GM18951 (cell line): Measurements from ENCODE around the gene LSS.
"Not testable (repeated sequence)": the region's sequence is repeated elsewhere in the genome, so short reads cannot be mapped to it uniquely, and the experiment has no call there.

ENCODE experiments used
- POLR2A ChIP-seq: IDR thresholded peaks from 4 replicates; pipeline ENCODE4 v1.6.1; 2011; ENCODE audit warnings: mild to moderate bottlenecking; ENCODE audit not compliant: insufficient read length, insufficient read depth; ENCODE audit errors: extremely low read depth
- in situ Hi-C: fragments of 300-500 bp; cut with MboI; formaldehyde crosslinking; loops from one replicate; pipeline ENCODE4 v1.12.0; 2022; ENCODE audit warnings: low sequenced_read_pairs, mixed read lengths, inconsistent platforms; ENCODE audit not compliant: unreplicated experiment

Gene LSS

GRCh38 chr21:46146856-46147255, 81.7 kb downstream of the LSS start:
- in situ Hi-C loops = no loop called here
- TF ChIP-seq POLR2A = no peak

- TF ChIP-seq POLR2A = no peak
- in situ Hi-C loops = no loop called here
Measured at GRCh38 chr21:46145840-46146691, 82.5 kb downstream of the LSS start.

- no peak for TF ChIP-seq POLR2A
- in situ Hi-C loops = no loop called here
Measured at GRCh38 chr21:46145159-46145839, 83.3 kb downstream of the LSS start.

GRCh38 chr21:46144464-46145070, 84.0 kb downstream of the LSS start:
- in situ Hi-C loops = no loop called here
- no peak for TF ChIP-seq POLR2A

- in situ Hi-C loops = no loop called here
- TF ChIP-seq POLR2A = no peak
Measured at GRCh38 chr21:46142582-46143473, 85.7 kb downstream of the LSS start.

- in situ Hi-C loops = no loop called here
- no peak for TF ChIP-seq POLR2A
Measured at GRCh38 chr21:46141767-46142581, 86.6 kb downstream of the LSS start.

GRCh38 chr21:46140352-46141003, 88.1 kb downstream of the LSS start:
- in situ Hi-C loops = not testable (repeated sequence)

GRCh38 chr21:46139686-46140085, 88.9 kb downstream of the LSS start:
- in situ Hi-C loops = no loop called here

GRCh38 chr21:46138383-46138970, 90.1 kb downstream of the LSS start:
- no peak for TF ChIP-seq POLR2A
- in situ Hi-C loops = no loop called here

More at GRCh38 chr21:46139686-46140085, 88.9 kb downstream of the LSS start:
- TF ChIP-seq POLR2A = no peak
